Fibroblast of peridontal ligament (primary cell): ENCODE measurements around the gene VPS11.

Experiments
- DNase-seq: peaks from one replicate; pipeline ENCODE4 v3.0.0-alpha.2; 2010; ENCODE audit errors: extremely low read depth

Gene VPS11

DNA sequence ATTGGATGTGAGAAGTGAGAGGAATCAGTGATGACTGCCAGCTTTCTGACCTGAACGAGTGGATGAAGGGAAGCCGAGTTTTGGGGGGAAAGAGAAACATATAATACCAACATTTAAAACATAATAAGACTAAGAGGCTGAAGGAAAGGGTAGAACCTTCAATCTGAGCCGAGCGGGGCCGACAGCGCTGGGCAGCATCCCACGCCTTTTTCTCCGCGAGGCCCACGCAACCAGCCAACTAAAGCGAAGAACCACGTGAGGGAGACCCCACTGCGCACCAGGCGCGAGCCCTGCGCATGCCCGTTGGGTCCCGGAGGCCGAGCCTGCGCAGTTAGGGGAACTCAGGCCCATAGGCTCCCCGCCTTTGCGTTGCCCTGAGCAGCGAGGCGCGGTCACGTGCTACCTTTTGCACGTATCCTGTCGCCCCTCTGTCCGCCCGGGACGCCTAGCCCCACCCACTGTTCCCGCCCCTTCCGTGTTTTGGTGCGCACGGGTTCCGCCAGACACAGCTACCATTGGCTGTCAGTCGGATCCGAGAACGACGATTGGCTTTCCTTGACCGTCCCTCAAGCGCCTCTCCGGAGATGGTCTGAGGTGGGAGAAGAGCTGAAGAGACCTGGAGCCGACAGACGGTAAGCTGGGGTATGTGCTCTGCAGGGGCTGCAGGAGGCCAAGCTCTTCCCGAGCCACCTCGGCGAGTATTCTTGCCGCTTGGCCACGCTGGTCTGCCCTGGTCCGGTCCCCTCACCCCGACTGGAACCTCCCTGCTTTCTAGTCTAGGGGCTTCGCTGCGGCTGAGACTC lies 53.6 kb downstream of the VPS11 start, which contains the start of gene HINFP:
HINFP (plus strand) TSS at position 573 of the 803 bp plus-strand sequence. CDS start 5,365 bp downstream, outside the sequence.
- peak; percentile 96 for DNase-seq

DNA sequence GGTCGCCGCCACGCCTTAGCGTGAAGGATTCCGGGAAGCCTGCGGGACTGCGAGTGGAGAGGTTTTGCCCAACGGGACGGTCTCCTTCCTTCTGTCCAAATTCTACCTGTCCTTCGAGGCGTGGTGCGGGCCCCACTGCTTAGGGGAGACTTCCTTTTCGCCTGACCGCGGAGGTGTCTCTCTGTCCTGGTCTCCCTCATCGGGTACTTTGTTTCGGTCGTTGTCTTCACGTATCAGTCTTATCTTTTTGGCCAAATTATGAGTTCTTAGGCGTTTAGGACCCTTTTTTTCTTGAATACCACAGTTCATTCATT lies 54.1 kb downstream of the VPS11 start:
- no peak for DNase-seq

- DNase-seq: no peak
Observed at GRCh38 chr11:119125821-119126220, 58.2 kb downstream of the VPS11 start.

DNA sequence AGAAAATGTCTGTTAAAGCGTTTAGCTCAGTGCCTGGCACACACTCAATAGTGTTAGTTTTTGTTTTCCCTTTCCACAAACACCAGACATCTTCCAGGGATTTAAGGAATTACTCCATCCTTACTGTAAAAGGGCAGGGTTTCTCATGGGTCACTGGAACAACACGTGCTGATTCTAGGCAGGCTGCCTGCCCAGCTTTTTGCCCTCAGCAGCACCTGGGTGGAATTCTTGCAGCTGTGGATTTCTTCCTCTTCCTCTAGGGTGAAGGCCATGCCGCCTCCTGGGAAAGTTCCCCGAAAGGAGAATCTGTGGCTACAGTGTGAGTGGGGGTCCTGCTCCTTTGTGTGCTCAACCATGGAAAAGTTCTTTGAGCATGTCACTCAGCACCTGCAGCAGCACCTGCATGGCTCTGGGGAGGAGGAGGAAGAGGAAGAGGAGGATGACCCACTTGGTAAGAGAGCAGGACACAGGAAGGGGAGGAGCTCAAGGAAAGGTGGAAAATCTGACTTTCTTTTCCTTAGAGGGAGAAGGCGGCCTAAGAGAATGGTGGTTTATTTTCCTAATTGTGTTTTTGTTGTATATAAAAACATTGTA lies 59.2 kb downstream of the VPS11 start:
- DNase-seq: no peak

GRCh38 chr11:119130662-119131061 lies 63.0 kb downstream of the VPS11 start:
- DNase-seq: no peak
